ENCODE data around the gene NADK.
"Not testable (repeated sequence)": the region's sequence is repeated elsewhere in the genome, so short reads cannot be mapped to it uniquely, and the experiment has no call there.

NADK gene

GRCh38 chr1:1742529-1742928, 35.7 kb downstream of the NADK start:
- DNase-seq = not testable (repeated sequence)

- not testable (repeated sequence) for DNase-seq
These were observed 37.3 kb downstream of the NADK start for GRCh38 chr1:1741013-1741412.

DNA sequence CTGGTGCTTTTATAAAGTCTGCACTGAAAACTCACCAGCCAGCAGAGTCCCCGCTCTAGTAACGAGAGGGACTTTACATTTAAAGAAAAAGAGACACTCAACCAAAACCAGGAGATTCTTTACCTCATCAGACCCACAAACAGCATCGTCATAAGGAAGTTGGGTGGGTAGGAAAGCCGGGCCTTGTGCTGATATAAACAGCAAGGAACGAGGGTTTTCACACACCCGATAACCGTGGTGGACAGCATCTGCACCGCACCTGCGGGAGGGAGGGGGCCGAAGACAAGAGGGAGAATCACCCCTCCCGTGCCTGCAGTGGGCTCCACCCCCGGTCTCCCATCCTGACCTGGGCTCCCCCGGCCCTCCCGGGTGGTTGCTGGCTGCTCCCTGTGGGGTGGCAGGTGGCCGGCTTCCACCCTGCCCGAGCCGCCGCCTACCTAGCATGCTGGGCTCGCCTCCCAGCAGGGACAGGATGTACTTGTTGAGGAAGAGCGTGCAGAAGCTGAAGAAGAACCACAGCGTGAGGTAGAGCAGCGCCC, 39.4 kb downstream of the NADK start:
- DNase-seq = not testable (repeated sequence)

- DNase-seq = not testable (repeated sequence)
These were observed 40.3 kb downstream of the NADK start for GRCh38 chr1:1737675-1738590.

- DNase-seq = no peak
These were observed 45.9 kb downstream of the NADK start for GRCh38 chr1:1732381-1732780.

- no peak for DNase-seq
These were observed 47.4 kb downstream of the NADK start for GRCh38 chr1:1730870-1731269.

DNA sequence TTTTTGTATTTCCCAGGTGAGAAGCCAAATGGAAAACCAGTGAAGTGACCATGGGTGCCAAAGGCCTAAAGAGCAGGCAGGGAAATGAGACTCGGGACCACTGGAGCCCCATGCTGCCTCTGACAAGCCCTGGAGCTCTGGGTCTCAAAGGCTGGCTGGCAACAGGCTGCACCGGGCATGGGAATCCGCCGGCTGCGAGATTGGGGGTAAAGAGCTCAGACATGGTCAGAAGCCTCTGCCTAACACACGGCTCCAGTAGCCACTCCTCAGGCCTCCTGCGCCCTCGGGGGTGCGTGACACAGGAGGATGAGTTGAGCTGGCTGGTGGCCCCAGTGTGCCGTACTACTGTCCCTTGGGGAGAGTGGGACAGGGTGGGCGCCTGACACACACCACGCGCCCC, 48.0 kb downstream of the NADK start:
- not testable (repeated sequence) for DNase-seq

DNA sequence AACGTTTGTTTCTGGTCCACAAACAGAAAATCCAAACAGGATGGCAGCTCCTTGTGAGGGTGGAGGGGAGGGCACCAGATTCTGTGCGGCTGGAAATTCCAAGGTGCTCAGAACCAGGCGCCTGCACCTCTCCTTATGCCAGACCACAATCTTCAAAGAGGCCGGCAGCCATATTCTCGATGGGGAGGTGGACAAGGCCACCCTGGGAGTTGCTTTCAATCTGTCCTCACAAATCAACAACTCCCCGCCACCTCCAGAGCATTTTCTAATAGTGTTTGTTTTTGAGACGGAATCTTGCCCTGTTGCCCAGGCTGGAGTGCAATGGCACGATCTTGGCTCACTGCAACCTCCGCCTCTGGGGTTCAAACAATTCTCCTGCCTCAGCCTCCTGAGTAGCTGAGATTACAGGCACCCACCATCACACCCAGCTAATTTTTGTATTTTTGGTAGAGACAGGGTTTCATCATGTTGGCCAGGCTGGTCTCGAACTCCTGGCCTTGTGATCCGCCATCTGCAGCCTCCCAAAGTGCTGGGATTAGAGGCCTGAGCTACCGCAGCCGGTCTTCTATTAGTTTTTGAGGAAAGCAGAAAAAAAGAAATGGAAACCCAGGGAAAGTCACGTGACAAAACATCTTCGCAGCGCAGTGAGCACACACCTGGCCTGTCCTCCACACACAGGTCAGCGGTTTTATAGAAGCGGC, 49.0 kb downstream of the NADK start:
- DNase-seq = not testable (repeated sequence)

DNA sequence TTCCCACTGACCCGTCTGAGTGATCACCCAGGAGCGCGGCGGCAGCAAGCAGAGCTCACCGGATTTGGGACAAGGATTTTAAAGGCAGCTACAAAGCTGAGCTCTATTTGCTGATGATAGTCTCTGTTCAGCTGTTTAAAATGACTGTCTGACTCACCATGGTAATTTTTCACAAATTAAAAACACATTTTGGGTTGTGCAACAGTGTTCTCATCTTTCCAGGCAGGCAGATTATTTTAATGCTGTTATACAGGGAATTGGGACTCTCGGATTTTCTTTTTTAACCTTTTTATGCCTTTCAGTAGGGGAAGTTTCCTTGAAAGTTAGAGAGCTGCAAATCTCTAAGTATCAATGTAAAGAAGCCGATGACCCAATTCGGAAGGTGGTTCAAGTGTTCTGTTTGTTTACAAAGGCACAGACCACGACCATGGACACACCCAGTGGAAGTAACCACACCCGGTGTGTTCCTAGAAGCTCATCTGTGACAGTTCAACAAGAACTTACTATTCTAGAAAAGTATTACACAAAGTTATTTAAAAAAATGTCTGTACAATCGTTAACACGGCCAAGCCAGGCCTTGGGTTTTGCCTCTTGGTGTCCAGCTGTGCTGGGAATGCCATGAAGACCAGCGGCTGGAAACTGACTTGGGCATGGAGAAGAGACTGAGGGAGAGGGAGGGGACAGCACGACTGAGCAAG, 49.8 kb downstream of the NADK start:
- not testable (repeated sequence) for DNase-seq

DNA sequence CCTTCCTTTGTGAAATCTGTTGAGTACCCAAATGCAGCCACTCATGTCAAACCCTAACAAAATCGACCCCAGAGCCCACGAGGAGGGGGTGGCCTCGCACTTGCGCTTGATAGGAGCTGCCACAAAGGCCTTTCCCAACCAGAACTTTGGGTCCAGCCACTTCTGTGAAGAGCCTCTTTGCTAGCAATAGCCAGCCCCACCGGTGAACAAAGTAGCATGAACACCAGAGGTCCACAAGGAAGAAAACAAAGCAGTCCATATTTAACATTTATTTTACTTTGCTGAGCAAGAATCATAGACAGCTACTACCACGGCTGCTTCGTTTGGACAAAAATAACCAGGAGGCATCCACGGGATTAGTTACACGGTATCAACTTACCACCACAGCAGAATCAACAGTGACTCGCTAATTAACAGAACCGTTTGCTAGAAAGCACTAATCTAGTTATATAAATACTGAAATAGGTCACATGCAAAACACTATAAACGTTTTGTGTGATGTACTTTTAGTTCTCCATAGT, 51.1 kb downstream of the NADK start:
- DNase-seq = not testable (repeated sequence)

GRCh38 chr1:1726088-1726487, 52.2 kb downstream of the NADK start:
- DNase-seq = not testable (repeated sequence)

DNA sequence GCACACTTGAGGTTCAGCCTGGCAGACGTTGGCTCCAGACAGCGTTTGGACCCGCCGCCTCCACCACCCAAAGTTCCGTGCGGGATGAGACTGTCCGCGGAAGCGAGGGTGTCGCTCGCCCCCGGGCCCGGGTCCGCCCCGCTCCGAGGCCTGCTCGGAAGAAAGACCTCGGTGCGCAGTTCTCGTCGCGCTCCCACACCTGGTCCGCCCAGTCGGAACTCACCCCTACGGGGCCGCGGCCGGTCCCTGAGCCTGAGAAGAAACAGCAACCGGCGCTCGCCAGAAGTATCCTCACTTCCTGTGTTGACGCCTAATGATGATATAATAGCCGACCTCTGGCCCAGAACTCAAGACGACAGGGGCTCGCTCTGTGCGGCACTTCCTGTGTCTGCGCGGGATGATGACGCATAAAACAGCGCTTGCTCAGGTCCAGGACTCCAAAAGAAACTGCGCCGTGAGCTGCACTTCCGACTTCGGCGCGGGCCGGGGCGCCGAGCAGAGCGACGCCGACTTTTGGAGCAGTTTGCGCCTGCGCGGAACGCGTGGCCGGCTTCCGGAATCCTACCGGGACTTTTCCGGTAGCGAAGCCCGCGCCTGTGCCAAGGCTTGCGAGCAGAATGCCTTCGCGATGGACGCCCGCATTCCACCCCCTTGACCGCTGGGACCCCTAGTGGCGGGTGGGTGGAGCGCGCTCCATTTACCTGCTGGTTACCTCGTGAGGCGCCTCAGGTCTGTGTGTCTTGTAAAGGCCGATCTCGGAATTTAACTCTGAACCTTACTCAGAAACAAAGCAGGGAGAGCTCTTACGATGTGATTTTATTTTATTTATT, 54.0 kb downstream of the NADK start, which contains the start of gene CDK11A:
Gene CDK11A (minus strand): TSS at position 323 of the 830 bp plus-strand sequence. CDS start 1,539 bp downstream, outside the sequence.
- peak; percentile 94 for DNase-seq

DNA sequence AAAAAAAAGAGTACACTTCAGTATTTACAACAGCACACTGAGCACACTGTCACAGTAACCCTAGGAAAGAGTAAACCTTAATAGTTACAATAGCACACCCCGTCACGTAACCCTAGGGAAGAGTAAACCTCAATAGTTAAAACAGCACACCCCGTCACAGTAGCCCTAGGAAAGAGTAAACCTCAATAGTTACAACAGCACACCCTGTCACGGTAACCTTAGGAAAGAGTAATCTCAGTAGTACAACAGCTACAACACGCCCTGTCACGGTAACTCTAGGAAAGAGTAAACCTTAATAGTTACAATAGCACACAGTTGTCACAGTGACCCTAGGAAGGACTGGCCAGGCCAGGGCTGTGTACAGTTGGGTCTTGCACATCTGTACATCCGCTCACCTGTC, 57.1 kb downstream of the NADK start:
- DNase-seq = no peak

DNA sequence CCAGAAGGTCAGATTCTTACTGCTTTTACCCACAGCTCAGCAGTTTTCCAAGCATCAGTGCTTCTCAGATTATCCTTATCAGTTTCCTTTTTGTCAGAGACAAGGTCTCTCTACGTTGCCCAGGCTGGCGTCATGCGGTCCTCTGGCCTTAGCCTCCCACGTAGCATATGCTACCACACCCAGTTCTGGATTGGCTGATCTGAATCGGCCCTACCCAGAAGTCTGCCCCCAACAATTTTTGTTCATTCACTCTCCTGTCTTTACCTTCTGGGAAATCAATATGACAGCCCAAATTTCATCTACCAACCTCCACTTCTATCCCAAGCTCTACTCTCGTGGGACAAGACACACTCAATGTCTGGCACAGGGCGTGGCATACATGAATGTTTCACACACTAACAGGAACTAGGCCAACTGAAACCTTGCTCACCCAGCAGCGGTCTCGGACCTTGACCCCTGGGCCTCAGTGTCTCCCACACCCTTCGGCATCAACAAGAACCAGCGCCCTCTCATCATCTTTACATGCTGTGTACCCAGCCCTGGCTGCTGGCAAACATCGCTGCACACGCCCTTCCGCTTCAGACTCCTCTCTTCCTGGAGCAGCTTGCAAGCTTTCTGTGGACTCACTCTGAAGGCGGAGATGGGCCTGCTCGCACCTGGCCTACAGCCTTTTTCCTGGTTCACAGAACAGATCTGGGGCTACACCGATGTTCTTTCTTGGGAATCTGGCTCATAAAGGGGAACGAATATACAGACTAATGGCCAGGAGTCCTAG, 63.0 kb downstream of the NADK start:
- not testable (repeated sequence) for DNase-seq

GRCh38 chr1:1707897-1708296, 70.4 kb downstream of the NADK start:
- DNase-seq = not testable (repeated sequence)

- DNase-seq = not testable (repeated sequence)
These were observed 71.0 kb downstream of the NADK start for GRCh38 chr1:1707241-1707640.

GRCh38 chr1:1705623-1706022, 72.6 kb downstream of the NADK start:
- DNase-seq = not testable (repeated sequence)

DNA sequence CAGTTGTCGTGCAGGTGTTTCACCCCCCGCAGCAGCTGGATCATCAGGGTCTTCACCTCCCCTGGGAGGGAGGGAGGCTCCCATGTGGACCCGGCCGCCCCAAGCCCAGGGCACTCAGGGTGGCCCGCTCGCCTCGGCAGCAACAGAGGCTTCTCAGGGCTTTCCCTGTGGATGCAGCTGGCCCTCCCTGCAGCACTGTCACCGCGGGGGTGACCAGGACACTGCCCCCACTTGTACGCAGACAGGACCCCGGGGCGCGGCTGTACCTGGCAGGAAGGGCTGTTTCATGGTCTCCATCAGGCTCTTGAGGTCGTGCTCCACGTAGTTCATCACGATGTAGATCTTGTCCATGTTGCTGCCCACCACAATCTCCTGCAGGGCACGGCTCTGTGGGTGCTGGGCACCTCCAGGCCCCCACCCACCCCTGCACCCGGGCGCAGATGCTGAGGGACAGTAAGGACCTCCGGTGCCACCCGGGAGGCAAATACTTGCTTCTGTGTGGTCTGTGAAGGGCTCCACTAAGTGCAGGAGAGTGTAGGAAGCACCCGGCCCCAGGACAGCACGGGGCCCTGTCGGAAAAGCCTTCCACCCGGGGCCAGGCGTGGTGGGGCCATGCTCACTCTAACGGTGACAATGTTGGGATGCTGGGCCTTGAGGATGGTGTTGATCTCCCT, 73.8 kb downstream of the NADK start:
- not testable (repeated sequence) for DNase-seq

DNA sequence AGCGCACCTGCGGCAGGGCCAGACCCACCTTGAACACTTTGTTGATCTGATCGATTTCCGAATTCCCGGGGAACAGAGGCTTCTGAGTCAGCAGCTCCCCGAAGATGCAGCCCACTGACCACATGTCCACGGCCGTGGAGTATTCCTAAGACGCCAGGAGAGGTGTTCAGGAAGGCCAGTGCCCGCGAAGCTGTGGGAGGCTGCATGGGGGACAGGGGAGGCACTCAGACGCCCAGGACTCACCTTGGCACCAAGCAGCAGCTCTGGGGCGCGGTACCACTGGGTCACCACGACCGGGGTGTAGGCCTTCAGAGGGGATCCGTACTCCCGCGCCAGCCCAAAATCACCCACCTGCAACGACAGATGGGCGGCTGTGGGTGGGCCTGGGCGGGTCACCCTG, 74.5 kb downstream of the NADK start:
- DNase-seq = no peak

- DNase-seq = not testable (repeated sequence)
These were observed 75.8 kb downstream of the NADK start for GRCh38 chr1:1702506-1702905.
